Inferior parietal cortex (tissue), 1 donor: ENCODE results near the gene ALPK3.
"Not testable (repeated sequence)": the region's sequence is repeated elsewhere in the genome, so short reads cannot be mapped to it uniquely, and the experiment has no call there.

ENCODE experiments used
- DNase-seq: peaks from one replicate; pipeline ENCODE4 v3.0.0-alpha.2; 2016; ENCODE audit errors: extremely low spot score

ALPK3 gene

DNA sequence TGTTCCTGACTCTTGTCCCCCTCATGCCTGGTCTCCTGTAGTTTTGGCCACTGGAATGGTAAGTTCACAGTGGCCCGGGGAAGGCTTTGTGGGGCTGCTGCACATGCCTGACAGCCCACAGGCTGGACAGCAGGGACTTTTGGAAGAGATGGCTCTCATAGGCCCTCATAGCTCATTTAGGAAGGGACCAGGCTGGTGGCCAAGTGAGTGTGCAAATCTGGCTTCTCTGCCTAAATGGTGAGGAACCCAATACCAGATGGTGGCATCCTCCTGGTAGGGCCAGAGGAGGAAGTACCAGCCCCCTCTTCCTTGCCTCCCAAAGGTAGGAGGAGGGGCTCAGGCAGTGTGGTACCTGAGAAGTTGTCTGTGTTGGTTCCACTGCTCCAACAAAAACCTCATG is 25.6 kb downstream of the ALPK3 start:
- no peak for DNase-seq

DNA sequence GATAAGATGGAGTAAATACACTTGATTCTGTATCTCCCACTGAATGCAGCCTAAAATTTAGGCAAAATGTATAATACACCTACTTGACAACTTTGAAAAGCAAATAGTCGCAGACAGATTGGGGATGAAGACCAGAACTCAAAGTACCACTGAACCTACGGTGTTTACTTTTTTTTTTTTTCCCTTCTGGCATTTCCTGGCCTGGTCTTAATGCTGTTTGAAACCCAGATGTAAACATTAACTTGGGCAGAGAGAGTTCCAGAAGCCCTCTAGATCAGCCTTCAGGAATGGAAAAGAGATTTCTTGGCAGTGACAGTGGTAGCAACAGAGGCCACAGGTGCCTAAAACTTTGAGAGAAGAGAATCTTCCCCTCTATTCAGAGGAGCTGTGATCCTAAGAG is 27.8 kb downstream of the ALPK3 start:
- no peak for DNase-seq

DNA sequence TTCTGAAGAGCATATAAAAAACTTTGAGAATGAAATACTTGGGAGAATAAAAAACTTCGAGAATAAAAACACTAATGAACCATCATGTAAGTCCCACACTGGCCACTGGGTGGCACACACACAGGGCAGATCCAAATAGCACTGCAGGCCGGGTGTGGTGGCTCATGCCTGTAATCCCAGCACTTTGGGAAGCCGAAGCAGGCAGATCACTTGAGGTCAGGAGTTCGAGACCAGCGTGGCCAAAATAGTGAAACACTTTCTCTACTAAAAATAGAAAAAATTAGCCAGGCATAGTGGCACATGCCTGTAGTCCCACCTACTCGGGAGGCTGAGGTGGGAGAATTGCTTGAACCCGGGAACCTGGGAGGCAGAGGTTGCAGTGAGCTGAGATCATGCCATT is 28.5 kb downstream of the ALPK3 start:
- DNase-seq: not testable (repeated sequence)

DNA sequence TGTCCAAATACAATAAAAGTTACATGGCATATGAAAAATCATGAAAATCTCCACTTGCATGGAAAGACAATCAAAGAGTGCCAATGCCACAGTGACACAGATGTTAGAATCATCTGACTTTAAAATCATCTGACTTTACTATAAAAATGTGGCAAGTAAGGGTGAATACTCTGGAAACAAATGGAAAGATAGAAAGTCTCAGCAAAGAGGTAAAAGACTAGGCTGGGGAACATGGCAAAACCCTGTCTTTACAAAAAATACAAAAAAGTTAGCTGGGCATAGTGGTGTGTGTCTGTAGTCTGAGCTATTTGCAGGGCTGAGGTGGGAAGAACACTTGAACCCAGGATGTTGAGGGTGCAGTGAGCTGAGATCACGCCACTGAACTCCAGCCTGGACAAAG is 29.1 kb downstream of the ALPK3 start:
- no peak for DNase-seq

DNA sequence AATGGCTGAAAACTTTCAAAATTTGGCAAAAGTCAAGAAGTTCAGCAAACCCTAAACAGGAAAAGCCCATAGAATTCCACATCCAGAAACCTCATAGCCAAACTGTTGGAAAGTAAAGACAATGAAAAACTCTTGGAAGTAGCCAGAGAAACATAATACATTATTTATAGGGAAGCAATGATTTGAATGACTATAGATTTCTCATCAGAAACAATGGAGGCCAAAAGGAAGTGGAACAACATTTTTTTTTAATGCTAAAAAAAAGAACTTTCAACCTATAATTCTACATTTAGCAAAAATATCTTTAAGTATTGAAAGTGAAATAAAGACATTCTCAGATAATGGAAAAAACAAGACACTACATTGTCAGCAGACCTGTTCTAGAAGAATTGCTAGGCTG is 30.2 kb downstream of the ALPK3 start:
- no peak for DNase-seq

DNA sequence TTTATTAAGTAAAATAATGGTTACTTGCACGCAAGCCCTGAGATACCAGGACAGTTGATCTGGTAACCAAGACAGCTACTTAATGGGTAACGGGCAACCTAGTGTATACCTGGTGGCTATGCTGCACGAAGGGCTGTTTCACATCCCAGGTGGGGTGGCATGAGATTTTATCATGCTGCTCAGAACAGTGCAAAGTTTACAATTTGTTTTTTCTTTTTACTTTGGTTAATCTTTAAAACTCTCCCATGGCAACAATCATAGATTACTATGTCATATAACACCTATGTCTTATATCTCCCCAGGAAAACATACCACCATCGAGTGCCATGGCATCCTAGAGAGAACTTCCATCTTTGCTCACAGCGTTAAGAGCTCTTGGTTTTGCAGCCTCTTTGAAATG is 35.1 kb downstream of the ALPK3 start:
- DNase-seq: no peak

DNA sequence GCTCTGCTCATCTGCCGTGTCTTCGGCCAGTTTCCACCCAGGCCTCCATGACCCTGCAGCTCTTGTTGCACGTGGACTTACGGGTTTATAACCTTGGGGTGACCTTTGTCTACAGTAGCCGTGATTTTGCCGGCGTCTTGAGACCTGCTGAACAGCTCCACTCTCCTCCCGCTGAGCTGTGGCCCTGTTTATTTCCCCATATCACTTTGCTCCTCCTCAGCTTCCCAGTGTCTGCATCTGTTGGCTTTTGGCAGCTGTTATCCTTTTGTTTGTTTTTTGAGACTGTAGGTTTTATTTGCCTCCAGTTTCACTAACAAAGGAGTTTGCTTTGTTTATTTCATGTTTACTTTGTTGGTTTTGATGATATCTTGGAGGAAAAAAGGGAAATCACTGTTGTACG is 38.0 kb downstream of the ALPK3 start:
- no peak for DNase-seq

DNA sequence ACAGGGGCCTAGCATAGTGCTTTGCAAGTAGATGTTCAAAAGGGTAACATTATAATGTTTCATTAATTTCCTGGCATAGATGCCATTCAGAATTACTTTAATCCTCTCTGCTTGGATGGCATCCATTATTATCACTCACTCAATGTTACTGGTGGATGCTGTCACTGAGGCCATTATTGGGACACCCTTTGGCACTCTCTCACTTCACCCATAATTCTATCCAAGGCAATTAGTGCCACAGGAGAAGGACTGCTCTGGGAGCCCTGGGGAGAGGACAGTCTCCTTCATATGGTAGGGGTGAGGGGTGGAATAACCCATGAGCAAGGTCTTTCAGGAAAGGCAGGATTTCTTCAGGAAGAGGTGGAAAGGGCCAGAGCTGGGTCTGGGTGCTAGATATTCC is 38.6 kb downstream of the ALPK3 start:
- no peak for DNase-seq

DNA sequence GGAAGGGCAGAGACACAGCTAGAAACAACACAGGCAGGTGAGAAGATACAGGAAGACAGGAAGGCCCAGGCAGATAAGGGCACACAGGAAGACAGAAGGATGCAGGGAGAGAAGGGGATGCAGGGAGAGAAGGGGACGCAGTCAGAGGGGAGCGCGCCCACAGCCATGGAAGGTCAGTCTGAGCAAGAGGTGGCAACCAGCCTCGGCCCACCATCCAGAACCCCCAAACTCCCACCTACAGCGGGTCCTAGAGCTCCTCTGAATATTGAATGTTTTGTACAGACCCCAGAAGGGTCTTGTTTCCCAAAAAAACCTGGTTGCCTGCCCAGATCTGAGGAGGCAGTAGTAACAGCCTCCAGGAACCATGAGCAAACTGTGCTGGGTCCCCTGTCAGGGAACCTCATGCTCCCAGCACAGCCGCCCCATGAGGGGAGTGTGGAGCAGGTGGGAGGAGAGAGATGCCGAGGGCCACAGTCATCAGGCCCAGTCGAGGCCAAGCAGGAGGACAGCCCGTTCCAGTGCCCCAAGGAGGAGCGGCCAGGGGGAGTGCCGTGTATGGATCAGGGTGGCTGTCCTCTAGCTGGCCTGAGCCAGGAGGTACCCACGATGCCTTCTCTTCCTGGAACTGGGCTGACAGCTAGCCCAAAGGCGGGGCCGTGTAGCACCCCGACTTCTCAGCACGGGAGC is 39.7 kb downstream of the ALPK3 start:
- no peak for DNase-seq

DNA sequence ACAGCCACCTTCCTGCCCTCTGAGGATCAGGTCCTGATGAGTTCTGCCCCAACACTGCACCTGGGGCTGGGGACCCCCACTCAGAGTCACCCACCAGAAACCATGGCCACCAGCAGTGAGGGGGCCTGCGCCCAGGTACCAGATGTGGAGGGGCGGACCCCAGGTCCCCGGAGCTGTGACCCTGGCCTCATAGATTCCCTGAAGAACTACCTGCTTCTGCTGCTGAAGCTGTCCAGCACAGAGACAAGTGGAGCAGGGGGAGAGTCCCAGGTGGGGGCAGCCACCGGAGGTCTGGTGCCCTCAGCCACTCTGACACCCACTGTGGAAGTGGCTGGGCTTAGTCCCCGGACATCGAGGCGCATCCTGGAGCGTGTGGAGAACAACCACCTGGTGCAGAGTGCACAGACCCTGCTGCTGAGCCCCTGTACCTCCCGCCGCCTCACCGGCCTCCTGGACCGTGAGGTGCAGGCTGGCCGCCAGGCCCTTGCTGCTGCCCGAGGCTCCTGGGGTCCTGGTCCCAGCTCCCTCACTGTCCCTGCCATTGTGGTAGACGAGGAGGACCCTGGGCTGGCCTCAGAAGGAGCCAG is 40.4 kb downstream of the ALPK3 start:
- DNase-seq: no peak

DNA sequence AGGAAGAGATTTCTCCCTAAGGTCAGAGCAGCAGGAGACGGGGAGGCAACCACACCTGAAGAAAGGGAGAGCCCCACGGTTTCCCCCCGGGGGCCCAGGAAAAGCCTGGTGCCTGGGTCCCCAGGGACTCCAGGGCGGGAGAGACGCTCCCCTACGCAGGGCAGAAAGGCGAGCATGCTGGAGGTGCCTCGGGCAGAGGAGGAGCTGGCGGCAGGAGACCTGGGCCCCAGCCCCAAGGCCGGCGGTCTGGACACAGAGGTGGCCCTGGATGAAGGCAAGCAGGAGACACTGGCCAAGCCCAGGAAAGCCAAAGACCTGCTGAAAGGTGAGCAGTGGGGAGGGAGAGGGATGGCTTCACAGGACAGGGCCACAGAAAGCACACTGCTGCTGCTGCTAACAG is 41.1 kb downstream of the ALPK3 start:
- no peak for DNase-seq

DNA sequence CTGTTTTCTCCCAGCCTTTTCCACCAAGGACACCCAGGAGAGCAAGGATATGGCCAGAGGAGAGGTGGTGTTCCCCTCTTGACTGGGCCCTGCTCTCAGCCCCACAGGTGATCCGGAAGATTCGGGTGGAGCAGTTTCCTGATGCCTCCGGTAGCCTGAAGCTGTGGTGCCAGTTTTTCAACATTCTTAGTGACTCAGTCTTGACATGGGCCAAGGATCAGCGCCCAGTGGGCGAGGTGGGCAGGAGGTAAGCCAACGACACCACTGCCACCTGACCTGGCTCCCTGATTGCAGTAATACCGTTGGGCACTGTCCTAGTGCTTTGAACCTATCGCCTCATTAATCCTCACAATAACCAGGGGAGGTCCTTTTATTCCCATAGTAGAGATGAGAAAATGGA is 42.0 kb downstream of the ALPK3 start:
- no peak for DNase-seq

DNA sequence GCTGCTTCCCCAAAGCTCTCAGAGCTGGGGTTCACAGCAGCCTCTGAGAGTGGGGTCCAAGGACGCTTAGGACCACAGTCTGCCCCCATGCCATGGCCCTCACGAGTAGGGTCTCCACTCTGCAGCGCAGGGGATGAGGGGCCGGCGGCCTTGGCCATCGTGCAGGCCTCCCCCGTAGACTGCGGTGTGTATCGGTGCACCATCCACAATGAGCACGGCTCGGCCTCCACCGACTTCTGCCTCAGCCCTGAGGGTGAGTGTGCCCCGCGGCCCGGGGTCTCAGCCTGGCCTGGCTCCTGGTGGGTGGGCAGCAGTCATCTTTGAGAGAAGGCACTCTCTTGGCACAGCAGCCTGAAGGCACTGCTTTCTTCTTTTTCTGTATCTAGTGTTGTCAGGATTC is 42.5 kb downstream of the ALPK3 start:
- no peak for DNase-seq

DNA sequence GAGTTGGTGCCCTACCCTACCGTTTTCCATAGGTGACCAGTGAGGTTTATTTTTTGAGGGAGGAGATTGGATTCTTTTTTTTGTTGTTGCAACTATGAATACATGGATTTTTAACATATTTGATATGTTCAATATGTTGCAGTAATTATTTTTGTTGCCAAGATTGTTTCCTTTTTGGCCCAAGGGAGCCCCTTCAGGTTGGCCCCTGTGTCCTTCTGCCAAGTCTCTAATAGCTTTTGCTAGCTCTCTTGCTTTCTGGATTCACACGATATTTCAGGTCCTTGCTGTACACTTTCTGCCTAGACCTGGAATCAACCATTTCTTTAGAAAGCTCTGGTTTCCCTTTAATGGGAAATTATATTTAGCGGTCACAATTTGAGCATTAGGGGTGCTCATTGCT is 44.6 kb downstream of the ALPK3 start:
- DNase-seq: no peak

DNA sequence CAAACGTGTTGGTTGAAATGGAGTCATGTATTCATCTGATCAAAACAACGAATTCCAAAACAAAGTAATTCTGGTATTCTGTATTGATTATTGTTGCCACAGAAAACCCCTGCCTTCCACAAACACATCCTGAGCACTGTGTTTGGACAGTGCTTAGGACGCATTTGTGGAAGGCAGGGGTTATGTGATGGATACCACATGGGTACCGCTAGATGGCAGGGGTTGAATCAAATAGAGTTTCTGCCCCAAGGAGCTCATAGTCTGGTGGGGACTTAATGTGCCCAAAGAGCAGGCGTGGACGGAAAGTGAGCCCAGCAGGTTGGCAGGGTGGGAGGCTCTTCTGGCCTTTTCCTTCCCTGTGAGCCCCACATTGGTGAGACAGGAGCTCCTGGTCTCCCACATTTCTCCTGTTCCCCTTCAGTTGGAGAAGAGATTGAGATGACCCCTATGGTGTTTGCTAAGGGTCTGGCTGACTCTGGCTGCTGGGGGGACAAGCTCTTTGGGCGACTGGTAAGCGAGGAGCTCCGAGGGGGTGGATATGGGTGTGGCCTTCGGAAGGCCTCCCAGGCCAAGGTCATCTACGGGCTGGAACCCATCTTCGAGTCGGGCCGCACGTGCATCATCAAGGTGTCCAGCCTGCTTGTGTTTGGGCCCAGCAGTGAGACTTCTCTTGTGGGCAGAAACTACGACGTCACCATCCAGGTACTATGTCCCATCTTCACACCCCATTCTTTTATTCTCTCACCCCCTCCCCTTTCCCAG is 45.2 kb downstream of the ALPK3 start:
- DNase-seq: no peak

DNA sequence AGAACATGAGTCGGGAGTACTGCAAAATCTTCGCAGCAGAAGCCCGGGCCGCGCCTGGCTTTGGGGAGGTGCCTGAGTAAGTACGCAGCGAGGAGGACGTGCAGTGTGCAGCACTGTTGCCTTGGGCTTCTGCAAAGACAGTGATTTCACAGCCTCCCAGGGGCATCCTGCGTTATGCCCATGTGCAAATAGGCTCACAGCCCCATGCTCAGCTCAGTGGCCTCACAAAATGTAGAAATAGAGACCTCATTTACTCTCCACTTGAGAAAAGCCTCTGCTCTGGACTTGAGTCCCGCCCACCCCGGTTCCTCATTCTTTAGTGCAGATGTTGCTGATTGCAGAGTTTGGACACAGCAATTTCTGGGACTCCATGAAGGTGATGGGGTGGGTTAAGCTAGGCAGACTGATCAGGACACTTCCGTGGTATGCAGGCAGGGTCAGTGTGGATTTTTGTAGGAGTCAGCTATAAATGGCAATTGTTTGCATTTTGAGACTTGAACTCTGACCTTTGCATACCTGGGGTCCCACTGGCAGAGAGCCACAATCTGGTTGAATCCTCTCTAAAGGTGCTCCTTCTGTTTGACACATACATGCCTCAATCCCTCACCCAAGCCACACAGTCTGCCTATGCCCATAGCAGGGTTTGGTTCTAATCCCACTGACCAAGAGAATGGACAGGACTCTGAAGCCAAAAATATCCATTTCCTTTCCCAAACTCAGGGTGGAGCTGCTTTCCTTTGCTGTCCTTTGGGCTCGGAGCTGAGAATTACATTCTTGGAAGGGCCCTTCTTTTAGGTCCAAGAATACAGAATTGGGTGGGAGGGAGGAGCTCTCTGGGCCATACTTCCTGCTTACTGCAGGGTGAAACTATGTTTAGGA is 46.6 kb downstream of the ALPK3 start:
- no peak for DNase-seq

DNA sequence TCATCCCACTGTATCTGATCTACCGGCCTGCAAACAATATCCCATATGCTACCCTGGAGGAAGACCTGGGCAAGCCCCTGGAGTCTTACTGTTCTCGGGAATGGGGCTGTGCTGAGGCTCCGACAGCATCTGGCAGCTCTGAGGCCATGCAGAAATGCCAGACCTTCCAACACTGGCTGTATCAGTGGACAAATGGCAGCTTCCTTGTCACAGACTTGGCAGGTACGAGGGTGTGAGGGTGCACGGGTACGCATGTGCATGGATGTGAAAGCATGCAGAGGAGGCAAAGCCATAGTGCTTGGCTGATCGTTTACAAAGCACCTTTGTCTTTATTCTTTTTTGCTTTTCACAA is 47.3 kb downstream of the ALPK3 start:
- no peak for DNase-seq

DNA sequence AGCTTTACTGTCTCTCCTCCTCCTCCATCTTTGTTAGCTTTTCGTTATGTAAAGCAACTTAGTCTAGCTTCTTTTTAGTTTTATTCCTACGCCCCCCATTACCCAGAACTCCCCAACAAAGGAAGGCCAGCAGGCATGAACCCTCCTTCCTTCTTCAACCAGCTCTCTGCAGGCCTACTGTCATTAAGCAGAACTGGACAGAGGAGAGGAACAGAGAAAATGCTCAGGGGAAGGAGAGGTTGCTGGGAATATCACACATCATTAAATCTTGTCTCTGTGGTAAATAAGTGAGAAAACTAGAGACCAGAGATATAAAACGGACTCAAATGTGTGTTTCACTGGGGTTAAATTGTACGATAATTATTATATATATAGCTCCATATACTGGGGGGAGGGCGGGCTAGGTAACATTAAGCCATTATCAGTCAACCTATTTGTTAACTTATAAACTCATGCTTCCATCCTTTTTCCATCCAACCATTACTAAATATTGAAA is 48.0 kb downstream of the ALPK3 start:
- no peak for DNase-seq

DNA sequence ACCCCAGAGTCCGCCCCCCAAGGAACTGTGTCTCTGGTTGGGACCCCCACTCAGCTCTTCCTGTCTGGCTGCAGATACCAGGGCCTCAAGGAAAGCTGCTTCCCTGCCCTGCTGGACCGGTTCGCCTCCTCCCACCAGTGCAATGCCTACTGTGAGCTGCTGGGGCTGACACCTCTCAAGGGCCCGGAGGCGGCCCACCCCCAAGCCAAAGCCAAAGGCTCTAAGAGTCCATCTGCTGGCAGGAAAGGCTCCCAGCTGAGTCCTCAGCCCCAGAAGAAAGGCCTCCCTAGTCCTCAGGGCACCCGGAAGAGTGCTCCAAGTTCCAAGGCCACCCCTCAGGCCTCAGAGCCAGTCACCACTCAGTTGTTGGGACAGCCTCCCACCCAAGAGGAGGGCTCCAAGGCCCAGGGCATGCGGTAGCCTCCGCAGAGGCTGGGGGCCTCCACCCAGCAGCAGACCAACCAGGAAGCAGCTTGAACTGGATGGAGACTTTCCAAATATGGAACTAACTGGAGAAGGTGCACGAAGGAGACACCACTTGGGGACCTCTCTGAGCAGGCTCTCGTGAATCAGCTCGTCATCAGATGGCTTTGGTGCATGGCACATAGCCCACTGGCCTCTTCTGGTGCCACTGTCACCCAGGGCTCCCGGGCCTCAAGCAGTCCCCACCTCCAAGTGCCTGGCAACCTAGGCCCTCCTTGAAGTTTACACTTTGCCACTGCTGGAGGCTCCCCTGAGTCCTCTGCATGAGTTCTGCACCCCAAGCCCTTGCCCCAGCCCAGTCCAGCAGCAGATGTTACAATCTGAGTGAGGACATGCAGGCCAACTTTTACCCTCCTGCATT is 51.1 kb downstream of the ALPK3 start:
- DNase-seq: no peak

DNA sequence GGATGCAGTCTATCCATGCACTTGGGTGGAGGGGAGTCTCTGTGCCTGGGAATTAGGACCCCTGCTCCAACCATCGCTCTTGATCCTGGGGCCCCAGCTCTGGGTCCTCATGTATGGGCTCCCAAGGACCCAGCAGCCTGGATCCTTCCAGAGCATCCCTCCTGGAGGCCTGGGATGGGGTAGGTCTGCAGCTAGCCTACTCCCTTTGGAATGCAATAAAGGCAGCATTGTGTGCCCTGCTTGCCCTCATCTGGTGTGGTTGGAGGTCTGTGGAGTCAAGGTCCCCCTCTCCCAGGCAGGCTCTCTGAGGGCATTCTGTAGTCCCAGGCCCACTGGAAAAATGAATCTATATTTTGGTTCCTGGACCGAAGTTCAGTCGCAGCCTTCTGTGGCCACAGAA is 52.4 kb downstream of the ALPK3 start:
- DNase-seq: no peak

DNA sequence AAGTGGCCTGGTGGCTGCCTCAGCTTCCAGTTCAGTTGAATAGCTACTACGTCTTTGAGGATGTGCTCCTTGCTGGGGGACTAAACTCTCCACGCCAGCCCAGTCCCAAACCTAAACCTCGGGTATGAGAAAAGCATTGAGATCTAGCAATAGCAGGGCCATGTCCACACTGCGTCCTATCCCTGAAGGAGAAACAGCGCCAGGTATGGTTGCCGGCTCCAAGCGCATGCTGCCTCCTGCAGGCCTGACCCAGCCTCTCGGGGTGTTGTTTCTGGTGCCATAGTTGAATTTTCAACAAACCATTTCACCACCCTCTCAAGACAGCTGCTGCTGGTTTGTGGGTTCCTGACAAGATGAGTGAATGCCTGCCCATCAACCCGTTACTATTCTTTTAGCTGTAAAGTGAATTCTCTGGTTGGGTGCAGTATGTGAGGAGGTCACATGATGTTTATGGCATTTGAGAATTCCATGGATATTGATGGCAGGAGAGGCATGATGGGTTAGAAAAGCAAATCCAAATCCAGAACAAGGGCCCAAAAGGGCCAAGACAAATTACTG is 54.4 kb downstream of the ALPK3 start:
- DNase-seq: no peak
